ENCODE measurements around the gene MARCHF6.
"Not testable (repeated sequence)": the region's sequence is repeated elsewhere in the genome, so short reads cannot be mapped to it uniquely, and the experiment has no call there.

MARCHF6 gene

GRCh38 chr5:10363519-10364185, 10.2 kb downstream of the MARCHF6 start:
- in situ Hi-C loops (cut with MboI; ENCODE audit: low pct_unique_long_range_greater_than_20kb, low sequenced_read_pairs, unreplicated experiment) = no loop called here
- no peak for DNase-seq (ENCODE audit: low spot score)
- no peak for TF ChIP-seq CTCF (IDR thresholded peaks at IDR 0.05; ENCODE audit: extremely low read depth, insufficient read depth, missing control alignments)

- no peak for DNase-seq (ENCODE audit: low spot score)
- in situ Hi-C loops (cut with MboI; ENCODE audit: low pct_unique_long_range_greater_than_20kb, low sequenced_read_pairs, unreplicated experiment) = no loop called here
- TF ChIP-seq CTCF (IDR thresholded peaks at IDR 0.05; ENCODE audit: extremely low read depth, insufficient read depth, missing control alignments) = peak; percentile 30
Measured at GRCh38 chr5:10364186-10364689, 10.7 kb downstream of the MARCHF6 start.

- no peak for TF ChIP-seq CTCF (IDR thresholded peaks at IDR 0.05; ENCODE audit: extremely low read depth, insufficient read depth, missing control alignments)
- DNase-seq (ENCODE audit: low spot score) = no peak
- in situ Hi-C loops (cut with MboI; ENCODE audit: low pct_unique_long_range_greater_than_20kb, low sequenced_read_pairs, unreplicated experiment) = no loop called here
Measured at GRCh38 chr5:10365782-10366181, 12.3 kb downstream of the MARCHF6 start.

GRCh38 chr5:10366310-10367272, 13.1 kb downstream of the MARCHF6 start:
- in situ Hi-C loops (cut with MboI; ENCODE audit: low pct_unique_long_range_greater_than_20kb, low sequenced_read_pairs, unreplicated experiment) = no loop called here
- DNase-seq (ENCODE audit: low spot score) = no peak
- no peak for TF ChIP-seq CTCF (IDR thresholded peaks at IDR 0.05; ENCODE audit: extremely low read depth, insufficient read depth, missing control alignments)

- in situ Hi-C loops (cut with MboI; ENCODE audit: low pct_unique_long_range_greater_than_20kb, low sequenced_read_pairs, unreplicated experiment) = no loop called here
- no peak for TF ChIP-seq CTCF (IDR thresholded peaks at IDR 0.05; ENCODE audit: extremely low read depth, insufficient read depth, missing control alignments)
- no peak for DNase-seq (ENCODE audit: low spot score)
Measured at GRCh38 chr5:10367579-10367978, 14.1 kb downstream of the MARCHF6 start.

- DNase-seq (ENCODE audit: low spot score) = no peak
- in situ Hi-C loops (cut with MboI; ENCODE audit: low pct_unique_long_range_greater_than_20kb, low sequenced_read_pairs, unreplicated experiment) = no loop called here
- TF ChIP-seq CTCF (IDR thresholded peaks at IDR 0.05; ENCODE audit: extremely low read depth, insufficient read depth, missing control alignments) = no peak
Measured at GRCh38 chr5:10370931-10371330, 17.4 kb downstream of the MARCHF6 start.

GRCh38 chr5:10371369-10371768, 17.9 kb downstream of the MARCHF6 start:
- in situ Hi-C loops (cut with MboI; ENCODE audit: low pct_unique_long_range_greater_than_20kb, low sequenced_read_pairs, unreplicated experiment); DNase-seq (ENCODE audit: low spot score): not testable (repeated sequence)
